Urinary bladder (tissue), 4 donors: ENCODE data around the gene ATOH1. TPM values are rescaled to one million over a fixed set of nuclear protein-coding genes. Genes with fewer than 3 reads are reported as not detected.
A peak's percentile ranks its signal among the peaks of the same experiment; 100 is the strongest.

Experiments
- DNase-seq: peaks from one replicate; pipeline ENCODE4 v3.0.0-alpha.2; 2015; ENCODE audit errors: extremely low spot score
- H3K27ac ChIP-seq: one replicate; pipeline ENCODE4 v1.5.1; 2013; ENCODE audit warnings: low read depth, mild to moderate bottlenecking, moderate library complexity
- H3K36me3 ChIP-seq: one replicate; pipeline ENCODE4 v1.6.1; 2013; ENCODE audit warnings: mild to moderate bottlenecking, moderate library complexity; ENCODE audit not compliant: insufficient read depth
- H3K4me1 ChIP-seq: one replicate; pipeline ENCODE4 v1.6.1; 2013; ENCODE audit warnings: mild to moderate bottlenecking, moderate library complexity; ENCODE audit not compliant: insufficient read depth
- H3K4me3 ChIP-seq: one replicate; pipeline ENCODE4 v1.5.1; 2013; ENCODE audit warnings: low read depth, low read length
- WGBS: extraction: QIAGEN DNeasy Blood & Tissue Kit; methylation state at CpG from one replicate; pipeline ENCODE4 v1.1.7; 2013; 5-methylcytosine and 5-hydroxymethylcytosine counted together
- polyA plus RNA-seq: library from polyadenylated mRNA; stranded (reverse); fragments of 200-250 nt; gene quantifications from one replicate; pipeline ENCODE4 v1.2.3, GENCODE V29; 2013
- total RNA-seq: library from RNA; depleted of rRNA; stranded (reverse); fragments of >200 nt; gene quantifications from one replicate; pipeline ENCODE4 v1.2.3, GENCODE V29; 2014
- donor health status: healthy with polysubstance abuse.
- donor health status: healthy.

ATOH1 gene
- total and polyA plus RNA-seq, 2 donors: not detected

DNA sequence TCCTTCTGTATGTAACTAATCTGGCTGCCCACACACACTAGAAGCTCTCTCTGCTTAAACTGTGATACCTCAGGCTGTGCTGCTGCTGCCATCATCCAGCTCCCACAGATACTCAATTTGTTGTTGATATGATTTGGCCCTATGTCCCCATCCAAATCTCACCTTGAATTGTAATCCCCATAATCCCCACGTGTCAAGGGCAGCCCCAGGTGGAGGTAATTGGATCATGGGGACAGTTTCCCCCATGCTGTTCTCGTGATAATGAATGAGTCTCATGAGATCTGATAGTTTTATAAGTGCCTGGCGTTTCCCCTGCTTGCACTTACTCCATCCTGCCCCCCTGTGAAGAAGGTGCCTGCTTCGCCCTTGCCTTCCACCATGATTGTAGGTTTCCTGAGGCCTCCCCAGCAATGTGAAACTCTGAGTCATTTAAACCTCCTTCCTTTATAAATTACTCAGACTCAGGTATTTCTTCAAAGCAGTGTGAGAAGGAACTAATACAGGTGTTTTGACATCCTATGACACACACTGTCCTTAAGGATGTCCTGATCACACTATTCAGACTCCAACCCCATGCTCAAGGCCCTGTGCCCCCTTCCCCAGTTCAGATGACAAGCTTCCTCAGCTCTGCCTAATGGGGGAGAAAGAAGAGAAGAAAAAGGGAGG lies 2.9 kb upstream of the ATOH1 start:
- no peak for DNase-seq
- no peak overlapping the region for H3K27ac ChIP-seq
- no peak overlapping the region for H3K4me3 ChIP-seq
- 30% methylated on average over 4 of the region's 4 CpGs for WGBS
- H3K4me1 ChIP-seq: no peaks in the 10 kb centered on the region
- H3K36me3 ChIP-seq: no peaks in the 10 kb centered on the region

DNA sequence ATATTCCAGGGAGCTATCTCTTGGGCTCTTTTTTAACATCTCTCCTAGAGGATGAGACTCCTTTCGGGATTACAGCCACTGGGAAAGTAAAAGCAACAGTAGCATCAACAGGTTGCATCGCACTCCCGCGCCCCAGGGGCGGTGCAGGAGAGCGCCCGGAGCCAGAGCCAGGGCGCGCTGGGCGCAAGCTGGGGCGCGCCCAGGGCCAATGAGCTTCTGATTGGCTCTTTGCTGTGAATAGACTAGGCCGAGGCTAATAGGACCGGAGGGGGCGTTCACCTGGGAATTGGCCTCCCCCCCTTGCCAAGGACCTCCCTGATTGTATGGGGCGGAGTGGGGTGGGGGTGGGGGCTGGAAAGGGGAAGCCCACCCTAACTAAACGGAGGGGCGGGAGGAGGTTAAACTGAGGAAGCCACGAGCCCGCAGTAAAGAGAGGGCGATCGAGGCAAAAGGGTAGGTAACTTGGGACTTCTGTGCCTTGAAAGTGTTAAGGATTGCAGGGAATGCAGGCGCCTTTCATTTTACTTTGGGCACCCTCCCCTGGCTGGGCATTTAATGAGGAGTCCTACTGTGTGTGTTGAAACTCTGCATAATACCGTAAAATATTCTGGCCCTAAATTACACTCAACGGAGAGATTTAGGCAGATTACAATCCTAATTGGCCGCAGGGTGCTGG lies 1.1 kb upstream of the ATOH1 start:
- Histone ChIP-seq H3K4me3 (peak overlapping the region; percentile 5), H3K36me3 (no peaks in the 10 kb centered on the region), H3K4me1 (no peaks in the 10 kb centered on the region), H3K27ac (no peak overlapping the region)
- DNase-seq: no peak
- WGBS: 2% methylated on average over 26 of the region's 26 CpGs

DNA sequence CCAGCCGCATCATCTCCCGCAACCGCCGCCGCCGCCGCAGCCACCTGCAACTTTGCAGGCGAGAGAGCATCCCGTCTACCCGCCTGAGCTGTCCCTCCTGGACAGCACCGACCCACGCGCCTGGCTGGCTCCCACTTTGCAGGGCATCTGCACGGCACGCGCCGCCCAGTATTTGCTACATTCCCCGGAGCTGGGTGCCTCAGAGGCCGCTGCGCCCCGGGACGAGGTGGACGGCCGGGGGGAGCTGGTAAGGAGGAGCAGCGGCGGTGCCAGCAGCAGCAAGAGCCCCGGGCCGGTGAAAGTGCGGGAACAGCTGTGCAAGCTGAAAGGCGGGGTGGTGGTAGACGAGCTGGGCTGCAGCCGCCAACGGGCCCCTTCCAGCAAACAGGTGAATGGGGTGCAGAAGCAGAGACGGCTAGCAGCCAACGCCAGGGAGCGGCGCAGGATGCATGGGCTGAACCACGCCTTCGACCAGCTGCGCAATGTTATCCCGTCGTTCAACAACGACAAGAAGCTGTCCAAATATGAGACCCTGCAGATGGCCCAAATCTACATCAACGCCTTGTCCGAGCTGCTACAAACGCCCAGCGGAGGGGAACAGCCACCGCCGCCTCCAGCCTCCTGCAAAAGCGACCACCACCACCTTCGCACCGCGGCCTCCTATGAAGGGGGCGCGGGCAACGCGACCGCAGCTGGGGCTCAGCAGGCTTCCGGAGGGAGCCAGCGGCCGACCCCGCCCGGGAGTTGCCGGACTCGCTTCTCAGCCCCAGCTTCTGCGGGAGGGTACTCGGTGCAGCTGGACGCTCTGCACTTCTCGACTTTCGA lies 654 bp downstream of the ATOH1 start:
- no peak for DNase-seq
- no peaks in the 10 kb centered on the region for H3K4me1 ChIP-seq
- no peak overlapping the region for H3K27ac ChIP-seq
- H3K4me3 ChIP-seq: peak overlapping the region; percentile 26
- WGBS: under 1% methylated on average over 70 of the region's 70 CpGs
- H3K36me3 ChIP-seq: no peaks in the 10 kb centered on the region

DNA sequence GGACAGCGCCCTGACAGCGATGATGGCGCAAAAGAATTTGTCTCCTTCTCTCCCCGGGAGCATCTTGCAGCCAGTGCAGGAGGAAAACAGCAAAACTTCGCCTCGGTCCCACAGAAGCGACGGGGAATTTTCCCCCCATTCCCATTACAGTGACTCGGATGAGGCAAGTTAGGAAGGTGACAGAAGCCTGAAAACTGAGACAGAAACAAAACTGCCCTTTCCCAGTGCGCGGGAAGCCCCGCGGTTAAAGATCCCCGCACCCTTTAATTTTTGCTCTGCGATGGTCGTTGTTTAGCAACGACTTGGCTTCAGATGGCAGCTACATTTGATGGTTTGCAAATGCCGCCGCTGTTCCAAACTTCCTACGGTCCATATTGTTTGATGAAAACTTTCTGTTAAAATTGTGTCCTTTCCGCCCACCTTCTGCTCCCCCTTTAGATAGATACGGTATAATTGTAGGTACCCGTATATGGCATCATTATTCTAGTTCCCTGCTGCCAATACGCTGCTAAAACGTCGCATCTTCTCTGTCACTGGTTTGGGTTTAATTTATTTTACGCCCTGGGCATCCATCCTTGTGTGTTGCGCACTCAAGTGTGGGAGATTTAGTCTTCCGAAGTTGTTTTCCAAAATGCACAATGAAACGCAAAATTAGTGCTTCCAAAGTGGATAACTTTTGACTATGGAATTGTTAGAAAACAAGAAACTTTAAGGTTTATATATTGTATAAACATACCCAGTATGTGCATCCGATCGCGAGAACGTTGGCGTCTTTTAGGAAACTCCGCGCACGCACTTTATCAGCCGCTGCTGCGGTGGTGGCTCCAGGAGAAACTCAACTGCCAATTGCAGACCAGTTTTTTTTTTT lies 1.5 kb downstream of the ATOH1 start:
- no peaks in the 10 kb centered on the region for H3K4me1 ChIP-seq
- H3K4me3 ChIP-seq: no peak overlapping the region
- WGBS: 8% methylated on average over 40 of the region's 40 CpGs
- no peak overlapping the region for H3K27ac ChIP-seq
- DNase-seq: no peak
- H3K36me3 ChIP-seq: no peaks in the 10 kb centered on the region

DNA sequence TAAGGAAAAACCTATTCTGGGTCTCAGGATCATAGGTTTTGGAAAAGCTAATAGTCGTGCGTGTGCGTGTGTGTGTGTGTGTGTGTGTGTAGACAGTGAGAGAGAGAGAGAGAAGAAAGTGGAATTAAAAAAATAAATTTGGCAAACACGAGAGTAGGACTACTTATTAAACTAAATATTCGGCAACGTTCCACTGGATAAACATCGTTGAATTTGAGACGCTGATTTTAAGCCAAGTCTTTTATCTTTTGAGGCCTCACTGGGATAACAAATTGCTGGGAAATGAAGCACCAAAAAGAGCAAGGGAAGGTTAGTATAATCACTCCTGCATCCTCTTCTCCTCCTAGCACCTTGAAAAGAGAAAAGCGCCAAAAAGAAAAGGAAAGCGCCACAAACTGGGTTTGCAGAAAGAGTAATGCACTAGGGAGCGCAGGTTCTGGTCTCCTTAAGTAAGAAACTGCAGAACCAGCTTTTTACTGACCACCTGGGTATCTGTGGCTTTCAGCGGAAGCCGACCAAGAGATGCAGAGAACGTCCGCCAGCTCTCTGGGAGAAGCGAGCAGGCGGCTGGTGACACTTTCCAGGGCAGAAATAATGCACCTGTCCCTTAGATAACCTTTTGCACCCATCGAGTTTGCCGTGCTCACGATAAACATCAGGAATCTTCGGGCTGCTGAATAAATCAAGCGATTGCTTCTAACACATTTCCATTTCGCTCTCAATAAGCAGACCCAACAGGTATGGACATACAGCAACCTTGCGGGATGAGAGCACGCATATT lies 3.4 kb downstream of the ATOH1 start:
- 6% methylated on average over 25 of the region's 25 CpGs for WGBS

DNA sequence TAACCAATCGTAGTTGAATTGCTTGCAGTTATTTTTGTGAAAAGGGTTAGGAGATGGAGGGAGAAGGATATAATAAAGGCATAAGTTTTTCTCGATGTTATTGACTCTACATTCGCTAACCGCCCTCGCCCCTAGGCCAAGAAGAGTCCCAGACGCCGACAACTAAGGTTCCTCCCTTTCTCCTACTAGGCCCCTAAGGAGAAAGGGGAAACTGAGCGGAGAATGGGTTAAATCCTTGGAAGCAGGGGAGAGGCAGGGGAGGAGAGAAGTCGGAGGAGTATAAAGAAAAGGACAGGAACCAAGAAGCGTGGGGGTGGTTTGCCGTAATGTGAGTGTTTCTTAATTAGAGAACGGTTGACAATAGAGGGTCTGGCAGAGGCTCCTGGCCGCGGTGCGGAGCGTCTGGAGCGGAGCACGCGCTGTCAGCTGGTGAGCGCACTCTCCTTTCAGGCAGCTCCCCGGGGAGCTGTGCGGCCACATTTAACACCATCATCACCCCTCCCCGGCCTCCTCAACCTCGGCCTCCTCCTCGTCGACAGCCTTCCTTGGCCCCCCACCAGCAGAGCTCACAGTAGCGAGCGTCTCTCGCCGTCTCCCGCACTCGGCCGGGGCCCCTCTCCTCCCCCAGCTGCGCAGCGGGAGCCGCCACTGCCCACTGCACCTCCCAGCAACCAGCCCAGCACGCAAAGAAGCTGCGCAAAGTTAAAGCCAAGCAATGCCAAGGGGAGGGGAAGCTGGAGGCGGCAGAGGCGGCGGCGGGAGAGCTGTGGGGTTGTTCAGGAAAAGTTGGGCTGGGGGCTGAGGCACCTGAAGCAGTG lies 5.9 kb downstream of the ATOH1 start:
- 8% methylated on average over 42 of the region's 42 CpGs for WGBS
- Histone ChIP-seq H3K4me3 (no peak overlapping the region), H3K4me1 (no peaks in the 10 kb centered on the region), H3K36me3 (no peaks in the 10 kb centered on the region), H3K27ac (no peak overlapping the region)
- DNase-seq: no peak

More for the DNA sequence above, 3.4 kb downstream of the ATOH1 start:
- DNase-seq: no peak
- Histone ChIP-seq H3K4me3 (no peak overlapping the region), H3K36me3 (no peaks in the 10 kb centered on the region), H3K27ac (no peak overlapping the region), H3K4me1 (no peaks in the 10 kb centered on the region)

GRCh38 chr4:93835929-93836328 lies 7.4 kb downstream of the ATOH1 start:
- 89% methylated on average over 1 of the region's 1 CpG for whole genome bisulfite sequencing
- H3K27ac ChIP-seq: no peak overlapping the region
- no peak for DNase-seq

GRCh38 chr4:93839704-93840103 lies 11.2 kb downstream of the ATOH1 start:
- H3K27ac ChIP-seq: no peak overlapping the region
- H3K4me3 ChIP-seq: no peak overlapping the region
- no peaks in the 10 kb centered on the region for H3K36me3 ChIP-seq
- no peaks in the 10 kb centered on the region for H3K4me1 ChIP-seq
- 76% methylated on average over 4 of the region's 4 CpGs for WGBS
- DNase-seq: no peak

More at GRCh38 chr4:93835929-93836328, 7.4 kb downstream of the ATOH1 start:
- Histone ChIP-seq H3K4me3 (no peak overlapping the region), H3K36me3 (no peaks in the 10 kb centered on the region), H3K4me1 (no peaks in the 10 kb centered on the region)

- no peaks in the 10 kb centered on the region for H3K36me3 ChIP-seq
- no peak overlapping the region for H3K4me3 ChIP-seq
- H3K27ac ChIP-seq: no peak overlapping the region
- DNase-seq: no peak
- no peaks in the 10 kb centered on the region for H3K4me1 ChIP-seq
- 59% methylated on average over 3 of the region's 3 CpGs for WGBS
These were observed 13.3 kb downstream of the ATOH1 start for GRCh38 chr4:93841803-93842345.

DNA sequence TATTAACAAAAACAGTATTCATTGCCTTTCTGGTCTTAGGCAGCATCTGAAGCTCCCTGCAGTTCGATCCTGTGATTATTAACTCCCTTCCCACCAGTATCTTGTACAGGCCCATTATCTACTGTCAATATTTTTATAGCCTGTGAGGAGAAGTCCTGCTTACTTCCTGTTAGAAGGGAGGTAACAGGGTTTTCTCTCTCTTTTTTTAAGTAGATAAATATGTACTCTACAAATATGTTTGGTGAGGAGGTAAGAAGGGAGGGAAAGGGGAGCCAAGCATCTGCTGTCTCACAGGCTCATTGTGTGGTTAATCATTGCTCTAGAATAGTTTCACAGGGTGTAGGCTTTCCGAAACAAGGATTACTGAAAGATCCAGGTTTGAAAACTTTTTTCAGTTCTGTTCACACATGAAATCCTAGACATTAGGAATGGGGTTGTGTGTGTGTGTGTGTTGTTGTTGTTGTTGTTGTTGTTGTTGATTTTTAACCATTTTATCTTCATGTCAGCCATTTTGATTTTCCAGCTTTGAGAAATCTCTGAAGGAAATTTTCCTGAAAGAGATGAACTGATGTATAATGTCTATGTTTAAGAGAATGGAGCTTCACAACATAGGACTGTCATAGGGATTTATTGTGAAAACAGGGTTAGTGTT lies 14.2 kb downstream of the ATOH1 start:
- no peak overlapping the region for H3K4me3 ChIP-seq
- 57% methylated on average over 2 of the region's 2 CpGs for WGBS

GRCh38 chr4:93843772-93844171 lies 15.2 kb downstream of the ATOH1 start:
- Histone ChIP-seq H3K27ac (no peak overlapping the region), H3K4me3 (no peak overlapping the region), H3K36me3 (no peaks in the 10 kb centered on the region), H3K4me1 (no peaks in the 10 kb centered on the region)
- no peak for DNase-seq

More for the DNA sequence above, 14.2 kb downstream of the ATOH1 start:
- no peaks in the 10 kb centered on the region for H3K4me1 ChIP-seq
- DNase-seq: no peak
- no peaks in the 10 kb centered on the region for H3K36me3 ChIP-seq
- H3K27ac ChIP-seq: no peak overlapping the region
